HG03571 (cell line): ENCODE measurements around the gene ARID1B.

ENCODE experiments used
- ATAC-seq: cut with Tn5 transposase; IDR thresholded peaks from one replicate; pipeline ENCODE4 v1.9.1; 2021; ENCODE audit not compliant: unreplicated experiment

Gene ARID1B

DNA sequence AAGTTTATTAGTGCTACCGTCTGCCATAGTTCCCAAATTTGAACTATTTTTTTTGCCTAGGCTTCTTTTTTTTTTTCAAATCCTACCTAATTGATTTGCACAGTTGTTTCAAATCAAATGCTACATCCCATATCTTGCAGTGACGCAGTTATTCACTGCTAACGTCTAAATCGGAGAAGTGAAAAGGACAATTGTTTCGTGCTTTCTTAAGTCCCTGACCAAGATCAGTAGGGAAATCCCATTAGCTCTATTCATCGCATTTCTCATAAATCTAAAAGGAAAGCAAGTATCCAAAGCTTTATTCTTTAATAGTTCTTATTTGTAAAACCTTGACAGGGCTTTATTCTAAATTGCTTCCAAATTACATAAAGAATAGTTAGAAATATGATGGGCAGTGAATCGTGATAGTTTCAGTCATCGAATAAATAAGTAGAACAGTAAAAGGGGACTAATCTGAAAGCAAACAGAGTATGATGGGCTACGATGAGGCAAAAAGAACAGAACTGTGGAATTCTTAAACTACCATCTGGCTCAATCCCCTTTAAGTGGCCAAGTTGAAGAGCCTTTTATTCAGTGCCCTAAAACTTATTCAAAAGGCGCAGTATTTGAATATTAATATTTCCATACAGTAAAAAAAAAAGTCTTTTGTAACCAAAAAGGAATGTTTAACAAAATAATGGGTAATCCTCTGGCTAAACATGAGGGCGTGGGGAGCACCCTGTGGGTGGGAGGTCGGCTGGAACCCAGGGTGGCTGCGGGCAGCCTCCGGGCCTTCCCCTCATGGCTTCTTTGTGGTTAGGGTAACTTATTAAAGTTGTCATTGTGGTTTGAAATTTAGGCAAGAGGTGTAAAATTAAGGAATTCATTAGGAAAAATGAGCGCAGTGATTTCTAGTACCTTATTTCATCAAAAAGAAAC, 3.0 kb upstream of the ARID1B start:
- ATAC-seq = no peak

DNA sequence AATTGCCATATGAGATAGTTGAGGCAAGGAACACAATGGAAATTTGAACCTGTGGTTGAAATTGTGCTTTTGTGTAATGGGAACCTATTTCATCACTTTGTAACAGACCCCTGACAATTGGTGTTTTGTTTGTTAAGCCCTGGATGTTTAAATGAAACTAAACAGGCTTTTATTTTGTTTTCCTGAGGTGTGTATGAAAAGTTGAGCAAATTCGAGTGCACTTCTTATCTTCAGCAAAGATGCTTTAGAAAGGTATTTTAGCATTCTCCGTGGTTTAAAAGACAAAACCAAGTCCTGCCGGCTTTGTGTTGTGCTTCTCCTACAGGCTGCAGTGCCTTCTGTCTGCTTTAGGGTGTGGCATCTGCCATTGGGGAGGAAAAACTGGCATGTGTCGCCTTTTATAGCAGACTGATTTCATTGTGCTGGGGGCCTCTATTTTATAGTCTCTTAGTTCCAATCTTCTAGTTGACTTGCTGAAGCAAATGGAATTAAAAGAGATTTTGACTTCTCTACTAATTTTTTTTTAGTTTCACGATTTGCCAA, 2.2 kb upstream of the ARID1B start:
- no peak for ATAC-seq

DNA sequence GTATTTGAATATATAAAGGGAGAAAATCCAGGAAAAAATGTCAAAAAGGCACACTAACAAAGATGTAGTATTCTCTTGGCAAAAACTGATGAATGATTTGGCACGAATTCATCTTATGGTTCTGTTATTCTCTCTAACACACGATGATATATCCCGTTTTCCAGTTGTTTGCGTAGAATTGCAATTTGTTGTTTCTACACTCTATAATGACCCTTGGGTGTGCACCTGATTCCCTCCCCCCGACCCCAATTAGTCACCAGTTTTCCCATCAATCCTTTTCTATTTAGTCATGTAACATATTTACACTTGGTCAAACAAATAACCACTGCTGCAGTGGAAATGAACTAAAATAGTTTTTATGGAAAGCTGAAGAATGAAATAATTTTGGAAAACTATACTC, 1.5 kb upstream of the ARID1B start:
- ATAC-seq = no peak

DNA sequence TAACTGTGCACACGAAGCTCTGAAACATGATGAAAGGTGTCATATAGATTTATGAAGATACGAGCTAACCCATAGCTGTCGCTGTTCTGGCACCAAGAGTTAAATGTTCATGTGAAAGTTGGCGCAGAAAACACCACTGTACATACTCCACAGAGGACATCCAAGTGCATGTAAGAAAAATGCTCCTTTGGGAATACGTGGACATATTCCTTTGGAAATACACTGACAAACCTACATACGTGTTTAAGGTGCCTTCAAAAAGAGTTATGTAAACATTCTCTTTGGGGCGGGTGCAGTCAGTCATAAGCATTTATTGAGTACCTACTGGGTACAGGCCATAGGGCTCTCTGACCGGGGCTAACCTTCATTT, 723 bp upstream of the ARID1B start:
- no peak for ATAC-seq

DNA sequence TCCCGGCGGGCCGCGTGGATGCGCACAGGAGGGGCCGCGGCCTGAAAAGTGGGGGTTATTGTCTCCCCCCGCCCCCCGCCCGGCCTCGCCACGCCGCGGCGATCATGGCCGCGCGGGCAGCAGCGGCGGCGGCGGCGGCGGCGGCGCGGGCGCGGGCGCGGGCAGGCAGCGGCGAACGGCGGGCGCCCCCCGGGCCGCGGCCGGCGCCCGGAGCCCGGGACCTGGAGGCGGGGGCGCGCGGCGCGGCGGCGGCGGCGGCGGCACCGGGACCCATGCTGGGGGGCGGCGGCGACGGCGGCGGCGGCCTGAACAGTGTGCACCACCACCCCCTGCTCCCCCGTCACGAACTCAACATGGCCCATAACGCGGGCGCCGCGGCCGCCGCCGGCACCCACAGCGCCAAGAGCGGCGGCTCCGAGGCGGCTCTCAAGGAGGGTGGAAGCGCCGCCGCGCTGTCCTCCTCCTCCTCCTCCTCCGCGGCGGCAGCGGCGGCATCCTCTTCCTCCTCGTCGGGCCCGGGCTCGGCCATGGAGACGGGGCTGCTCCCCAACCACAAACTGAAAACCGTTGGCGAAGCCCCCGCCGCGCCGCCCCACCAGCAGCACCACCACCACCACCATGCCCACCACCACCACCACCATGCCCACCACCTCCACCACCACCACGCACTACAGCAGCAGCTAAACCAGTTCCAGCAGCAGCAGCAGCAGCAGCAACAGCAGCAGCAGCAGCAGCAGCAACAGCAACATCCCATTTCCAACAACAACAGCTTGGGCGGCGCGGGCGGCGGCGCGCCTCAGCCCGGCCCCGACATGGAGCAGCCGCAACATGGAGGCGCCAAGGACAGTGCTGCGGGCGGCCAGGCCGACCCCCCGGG, 637 bp downstream of the ARID1B start:
- peak; percentile 6 for ATAC-seq

DNA sequence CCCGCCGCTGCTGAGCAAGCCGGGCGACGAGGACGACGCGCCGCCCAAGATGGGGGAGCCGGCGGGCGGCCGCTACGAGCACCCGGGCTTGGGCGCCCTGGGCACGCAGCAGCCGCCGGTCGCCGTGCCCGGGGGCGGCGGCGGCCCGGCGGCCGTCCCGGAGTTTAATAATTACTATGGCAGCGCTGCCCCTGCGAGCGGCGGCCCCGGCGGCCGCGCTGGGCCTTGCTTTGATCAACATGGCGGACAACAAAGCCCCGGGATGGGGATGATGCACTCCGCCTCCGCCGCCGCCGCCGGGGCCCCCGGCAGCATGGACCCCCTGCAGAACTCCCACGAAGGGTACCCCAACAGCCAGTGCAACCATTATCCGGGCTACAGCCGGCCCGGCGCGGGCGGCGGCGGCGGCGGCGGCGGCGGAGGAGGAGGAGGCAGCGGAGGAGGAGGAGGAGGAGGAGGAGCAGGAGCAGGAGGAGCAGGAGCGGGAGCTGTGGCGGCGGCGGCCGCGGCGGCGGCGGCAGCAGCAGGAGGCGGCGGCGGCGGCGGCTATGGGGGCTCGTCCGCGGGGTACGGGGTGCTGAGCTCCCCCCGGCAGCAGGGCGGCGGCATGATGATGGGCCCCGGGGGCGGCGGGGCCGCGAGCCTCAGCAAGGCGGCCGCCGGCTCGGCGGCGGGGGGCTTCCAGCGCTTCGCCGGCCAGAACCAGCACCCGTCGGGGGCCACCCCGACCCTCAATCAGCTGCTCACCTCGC, 1.5 kb downstream of the ARID1B start:
- no peak for ATAC-seq

DNA sequence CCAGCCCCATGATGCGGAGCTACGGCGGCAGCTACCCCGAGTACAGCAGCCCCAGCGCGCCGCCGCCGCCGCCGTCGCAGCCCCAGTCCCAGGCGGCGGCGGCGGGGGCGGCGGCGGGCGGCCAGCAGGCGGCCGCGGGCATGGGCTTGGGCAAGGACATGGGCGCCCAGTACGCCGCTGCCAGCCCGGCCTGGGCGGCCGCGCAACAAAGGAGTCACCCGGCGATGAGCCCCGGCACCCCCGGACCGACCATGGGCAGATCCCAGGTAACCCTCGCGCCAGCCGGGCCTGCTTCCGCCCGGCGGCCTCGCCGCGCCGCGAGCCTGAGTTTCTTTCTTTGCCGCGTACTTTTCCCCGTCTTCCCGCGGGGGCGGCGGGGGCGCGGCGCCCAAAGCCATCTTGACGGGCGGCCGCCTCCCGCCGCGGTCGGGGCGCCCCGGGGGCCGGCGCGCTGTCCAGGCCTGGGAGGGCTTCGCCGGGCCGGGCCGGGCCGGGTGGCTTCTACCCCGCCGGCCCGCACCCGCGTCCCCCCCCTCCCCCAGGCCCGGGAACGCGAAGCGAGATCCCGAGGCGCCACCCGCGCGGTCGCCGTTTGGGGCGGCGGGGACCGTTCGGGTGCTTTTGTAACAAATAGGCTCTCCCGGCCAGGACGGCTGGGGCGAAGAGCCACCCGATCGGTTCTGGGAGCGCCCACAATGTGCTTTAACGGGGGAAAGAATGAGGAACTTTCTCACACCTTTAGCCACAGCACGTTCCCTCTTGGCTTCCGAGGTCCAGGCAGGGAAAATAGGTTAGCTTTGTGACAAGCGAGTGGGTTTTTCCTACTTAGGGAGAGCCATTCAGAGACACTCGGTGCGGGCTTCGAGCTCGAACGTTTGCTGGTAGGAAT, 2.3 kb downstream of the ARID1B start:
- no peak for ATAC-seq

DNA sequence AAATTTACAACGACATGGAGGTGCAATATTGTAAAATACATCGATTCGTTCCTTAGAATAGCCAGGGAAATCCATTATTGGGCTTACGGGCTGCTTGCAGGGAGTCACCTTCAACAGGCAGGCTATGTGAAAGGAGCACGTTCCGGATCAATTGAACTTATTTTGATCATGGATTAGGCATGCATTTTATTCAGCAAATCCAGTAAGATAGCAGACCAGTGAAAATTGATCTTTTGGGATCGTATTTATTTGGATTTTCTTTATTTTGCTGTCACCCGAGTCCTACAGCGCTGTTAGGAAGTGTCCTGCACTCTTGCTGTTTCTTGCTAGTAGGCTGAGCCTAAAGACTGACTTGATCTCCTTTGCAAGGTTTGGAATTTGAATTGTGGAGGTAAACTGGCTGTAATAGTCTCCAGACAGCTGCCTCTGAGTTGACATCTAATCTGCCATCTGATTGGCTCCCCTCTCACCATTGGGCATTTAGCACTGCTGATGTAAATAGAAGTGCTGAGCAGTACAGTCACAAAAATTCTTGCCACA, 3.0 kb downstream of the ARID1B start:
- ATAC-seq = peak; percentile 42

DNA sequence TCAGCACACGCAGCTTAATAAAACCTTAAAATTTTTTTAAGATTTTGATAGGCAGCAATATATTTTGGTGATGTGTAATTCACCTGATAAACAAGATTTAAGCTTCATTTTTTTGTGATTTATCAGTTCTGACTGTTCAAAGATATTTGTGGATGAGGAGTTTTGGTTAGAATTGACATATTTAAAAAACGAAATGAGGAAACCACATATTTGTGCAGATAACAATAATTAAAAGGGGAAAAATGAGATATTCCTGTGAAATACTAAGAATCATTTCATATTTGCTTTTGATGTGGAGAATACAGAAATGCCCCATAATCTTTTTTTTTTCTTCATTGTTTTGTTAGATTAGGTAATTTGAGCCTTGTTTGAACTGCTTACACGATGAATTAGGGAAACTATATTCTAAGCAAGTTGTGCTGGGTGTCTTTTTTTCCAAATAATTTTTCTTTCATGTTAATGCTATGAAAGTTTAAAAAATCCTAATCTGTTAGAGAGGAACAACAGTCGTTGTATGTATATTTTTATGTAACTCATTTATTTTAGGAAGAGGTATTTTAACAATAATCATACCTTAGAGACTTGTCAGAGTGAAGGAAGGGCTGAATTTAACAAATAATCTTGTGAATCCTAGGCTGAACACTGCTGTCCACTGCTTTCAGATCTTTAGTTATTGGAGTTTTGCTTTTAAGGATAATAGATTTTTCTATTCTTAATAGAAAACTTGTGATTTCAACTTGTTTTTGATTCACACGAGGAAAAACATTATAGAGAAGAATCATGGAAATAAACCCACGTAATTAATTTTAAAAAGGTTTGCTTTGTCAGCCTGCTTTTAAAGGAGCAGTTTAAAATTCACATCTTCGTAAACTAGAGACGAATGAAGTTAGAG, 4.0 kb downstream of the ARID1B start:
- ATAC-seq = no peak

DNA sequence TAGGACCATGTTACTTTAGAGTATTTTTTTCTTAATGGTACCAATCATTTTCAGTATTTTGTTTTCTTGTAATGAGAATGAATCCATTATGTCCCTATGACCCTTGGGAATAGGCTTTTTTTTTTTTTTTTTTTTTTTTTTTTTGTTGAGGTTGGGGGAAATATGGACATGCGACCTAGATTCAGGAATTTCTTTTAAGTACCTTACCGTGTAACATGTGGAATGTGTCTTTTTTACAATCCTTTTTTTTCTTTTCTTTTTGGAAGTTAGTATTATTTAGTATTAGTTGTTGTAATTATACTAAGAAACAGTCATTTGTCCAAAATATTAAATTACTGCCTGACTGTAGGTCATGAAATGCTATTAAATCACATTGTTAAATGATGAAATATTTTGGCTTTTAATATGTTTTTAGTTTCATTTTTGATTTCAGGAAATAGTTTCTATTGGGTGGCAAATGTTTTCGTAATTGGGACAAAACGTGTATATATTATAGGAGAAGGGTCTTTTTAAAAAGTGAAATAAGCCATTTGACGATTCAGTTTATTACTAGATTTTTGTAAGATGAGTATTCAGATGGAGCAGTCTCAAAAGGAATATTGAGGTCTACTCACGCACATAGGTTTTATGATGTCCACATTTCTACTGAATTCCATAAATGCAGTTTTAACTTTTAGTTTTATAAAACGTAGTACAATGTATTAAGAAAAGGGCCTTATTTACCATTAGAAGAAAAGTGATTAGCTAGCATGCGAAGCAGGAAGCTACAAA, 4.9 kb downstream of the ARID1B start:
- no peak for ATAC-seq

DNA sequence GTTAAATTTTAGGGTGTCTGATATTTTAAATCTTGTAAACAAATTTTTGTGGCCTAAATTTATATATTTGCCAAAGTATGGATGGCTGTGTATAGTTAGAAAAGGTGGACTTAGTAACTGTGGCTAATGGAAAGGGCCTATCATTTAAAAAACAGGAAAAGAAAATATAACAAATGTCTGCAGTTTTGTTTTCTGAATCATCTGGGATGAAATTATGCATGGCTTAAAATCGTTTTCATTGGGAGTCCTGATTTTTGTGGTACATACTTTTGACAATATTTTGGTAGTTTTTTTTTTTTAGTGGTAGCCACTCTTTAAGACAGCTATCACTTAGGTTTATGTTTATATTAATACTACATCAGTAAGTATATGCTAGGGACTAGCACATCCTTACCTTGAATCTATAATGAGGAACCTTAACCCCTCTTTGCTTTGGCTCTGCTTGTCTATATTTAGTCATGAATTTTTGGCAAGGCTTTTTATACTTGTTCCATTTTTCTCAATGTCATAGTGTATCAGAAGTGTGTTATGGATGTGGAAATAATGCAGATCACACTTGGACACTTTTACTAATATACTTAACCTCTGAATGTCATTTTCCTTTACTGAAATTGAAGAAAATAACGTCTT, 5.6 kb downstream of the ARID1B start:
- ATAC-seq = no peak

DNA sequence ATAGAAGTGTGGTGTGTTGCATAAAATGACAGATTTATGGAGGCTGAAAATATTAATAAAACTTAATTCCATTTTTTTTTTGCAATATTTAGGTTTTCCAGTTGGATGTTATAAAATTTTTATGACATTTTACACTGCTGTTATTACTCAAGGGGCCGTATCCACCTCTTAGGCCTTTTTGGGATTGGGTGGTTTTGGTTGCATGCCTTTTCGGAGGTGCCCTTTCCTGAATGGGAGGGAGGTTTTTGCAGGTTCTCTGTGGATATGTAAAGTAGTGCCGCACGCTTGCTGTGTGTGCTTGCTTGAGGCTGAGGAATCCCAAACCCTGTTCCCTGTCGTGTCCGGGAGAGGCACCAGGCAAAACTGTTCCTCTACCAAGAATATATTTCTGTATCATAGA, 6.8 kb downstream of the ARID1B start:
- no peak for ATAC-seq

DNA sequence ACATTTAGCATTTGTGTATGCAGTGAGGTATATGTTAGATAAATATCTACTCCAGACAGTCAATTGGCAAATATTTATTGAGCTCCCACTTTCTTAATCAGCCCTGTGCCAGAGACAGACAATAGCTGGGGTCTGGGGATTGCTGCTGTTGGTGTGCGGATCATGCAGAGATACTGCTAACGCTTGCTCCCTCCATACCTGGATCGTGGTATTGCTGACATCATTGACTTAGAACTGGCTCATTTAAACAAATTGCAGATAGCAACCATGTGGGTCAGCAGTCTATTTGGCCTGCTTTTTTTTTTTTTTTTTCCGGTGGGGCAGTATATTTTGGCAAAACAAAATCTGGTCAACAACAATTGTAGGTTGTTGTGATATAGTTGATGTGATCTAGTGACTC, 9.5 kb downstream of the ARID1B start:
- no peak for ATAC-seq

DNA sequence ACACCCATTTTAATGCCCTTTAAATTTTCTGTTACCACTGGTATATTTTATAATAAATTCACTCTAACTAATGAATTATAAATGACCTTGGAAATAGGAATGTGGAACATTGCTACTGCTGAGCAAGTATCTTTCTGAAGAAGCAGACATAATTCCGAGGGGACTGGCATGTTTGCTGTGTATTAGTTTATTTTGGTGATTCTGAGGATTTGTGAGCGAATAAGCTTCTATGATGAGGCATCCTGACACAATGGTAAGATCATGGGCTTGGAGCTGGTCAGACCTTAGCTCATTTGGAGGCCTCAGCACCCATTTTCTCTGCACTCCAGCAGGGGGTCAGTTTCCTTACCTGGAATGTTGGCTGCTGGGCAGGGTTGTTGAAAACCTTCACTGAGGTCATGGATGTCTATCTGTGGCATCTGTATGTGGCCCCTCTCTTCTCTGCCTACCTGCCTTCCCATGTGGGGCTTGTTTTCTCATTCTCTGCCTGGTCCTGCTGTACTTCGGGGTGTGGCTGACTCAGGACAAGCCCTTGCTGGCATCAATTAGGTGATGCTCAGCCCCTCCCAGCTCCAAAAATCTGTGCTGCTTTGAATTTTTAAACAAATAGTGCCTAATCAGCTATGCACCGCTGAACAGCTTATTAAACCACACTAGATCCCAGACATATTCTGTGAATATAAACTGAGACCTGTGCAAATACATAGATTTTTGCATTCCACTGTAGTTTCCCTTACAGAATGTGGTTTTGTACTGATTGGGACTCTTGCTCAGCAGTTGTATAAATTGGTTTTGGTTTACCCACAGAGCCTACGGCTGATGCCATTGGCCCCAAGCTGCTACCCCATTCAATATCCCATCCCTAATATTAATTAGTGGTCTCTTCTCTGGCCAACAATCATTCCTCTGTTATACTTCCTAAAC, 10.7 kb downstream of the ARID1B start:
- ATAC-seq = no peak

DNA sequence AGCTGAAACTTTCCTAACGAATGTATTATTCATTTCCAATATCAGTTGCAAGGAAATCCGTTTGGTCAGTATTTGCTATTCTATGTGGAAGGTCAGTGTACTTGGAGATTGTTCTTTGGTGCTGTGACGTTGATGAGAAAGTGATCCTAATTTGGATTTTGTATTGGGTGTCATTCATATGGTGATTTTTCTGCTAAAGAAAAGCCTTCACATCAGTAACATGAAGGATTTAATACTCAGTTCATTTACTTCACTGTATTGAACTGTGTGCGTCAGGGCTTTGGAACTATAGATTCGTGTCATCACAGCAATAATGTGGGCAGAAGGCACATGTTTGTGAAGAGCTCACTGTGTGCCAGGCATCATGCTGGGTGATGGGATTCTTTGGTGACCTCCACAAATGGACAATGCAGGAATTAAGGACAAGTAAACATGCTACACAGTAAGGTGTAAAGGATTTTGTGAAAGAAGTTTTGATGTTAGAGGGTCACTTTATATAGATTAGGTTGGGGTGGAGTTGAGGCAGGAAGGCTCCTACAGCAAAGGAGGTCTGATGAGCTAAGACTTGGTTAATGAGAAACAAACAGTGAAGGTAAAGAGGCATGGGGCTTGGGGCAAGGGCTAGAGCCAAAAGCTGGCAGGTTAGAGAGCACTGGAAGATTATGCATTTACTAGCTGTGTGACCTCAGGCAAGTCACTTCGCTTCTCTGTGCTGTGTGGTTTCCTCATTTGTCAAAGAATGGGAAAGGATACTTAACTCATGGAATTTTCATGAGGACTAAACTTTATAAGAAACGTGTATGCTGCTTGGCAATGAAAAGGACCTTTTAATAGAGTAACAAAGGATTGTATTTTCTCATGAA, 12.1 kb downstream of the ARID1B start:
- no peak for ATAC-seq
